ENCODE data around the gene FANCM.

FANCM gene

GRCh38 chr14:45247427-45247826 lies 111.7 kb downstream of the FANCM start:
- DNase-seq: no peak

DNA sequence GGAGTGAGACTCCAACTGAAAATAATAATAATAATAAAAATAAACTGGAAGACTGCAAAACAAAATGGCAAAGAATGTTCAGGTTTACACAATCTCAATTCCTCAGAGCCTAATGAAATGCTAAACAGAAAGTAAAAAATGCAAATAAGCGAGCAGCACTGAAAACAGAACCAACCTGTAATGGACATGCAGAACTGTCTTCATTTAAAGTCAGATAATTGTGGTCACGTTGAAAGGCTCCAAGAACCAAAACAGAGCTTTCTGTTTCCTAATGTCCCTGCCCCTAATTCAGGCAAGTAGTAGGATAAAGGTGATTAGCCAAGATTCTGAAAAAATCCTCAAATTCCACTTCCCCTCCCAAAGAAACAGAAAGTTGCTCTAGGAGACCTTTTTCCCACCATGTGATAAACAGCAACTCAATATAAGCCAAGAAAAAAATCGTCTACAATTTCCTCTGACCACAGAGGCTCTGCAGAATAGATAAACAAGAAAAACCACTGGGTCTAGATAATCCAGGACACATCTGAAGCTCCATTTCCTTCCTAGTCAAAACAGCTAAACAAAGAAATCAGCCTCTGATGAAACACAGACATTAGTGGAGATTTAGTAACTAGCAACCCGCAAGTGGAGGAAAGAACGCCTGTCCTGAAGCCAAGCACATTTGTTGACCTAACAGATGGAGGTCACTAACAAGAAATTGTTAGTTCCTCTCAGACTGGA lies 114.3 kb downstream of the FANCM start:
- DNase-seq: peak in 1 of 2 donors; percentile 43
